Natural killer cell (primary cell): ENCODE data around the gene AFAP1. TPM values are rescaled to one million over a fixed set of nuclear protein-coding genes. Genes with fewer than 3 reads are reported as not detected.

ENCODE experiments used
- ATAC-seq, 3 donors: fragments of 150-1000 bp in 2 of 3; fragments of 200-7000 bp in 1 of 3; cut with Tn5 transposase; 1 replicate in 1 of 3; 2 replicates in 2 of 3; pipeline ENCODE4 v1.10.0; 2021; ENCODE audit warnings: mild to moderate bottlenecking in 2 of 3, moderate library complexity in 2 of 3
- DNase-seq, 2 donors: peaks; one replicate each; pipeline versions ENCODE4 v3.0.0 to v3.0.0-alpha.2; 2013 to 2021; ENCODE audit warnings: mixed read lengths in 1 of 2
- H3K27ac ChIP-seq: one replicate; pipeline ENCODE4 v1.5.1; 2013; ENCODE audit warnings: mild to moderate bottlenecking, low read length
- H3K27me3 ChIP-seq: one replicate; pipeline ENCODE4 v1.6.1; 2013; ENCODE audit warnings: low read length; ENCODE audit not compliant: control insufficient read depth, insufficient read depth
- H3K36me3 ChIP-seq: one replicate; pipeline ENCODE4 v1.6.1; 2013; ENCODE audit warnings: low read length; ENCODE audit not compliant: control insufficient read depth, insufficient read depth
- H3K4me1 ChIP-seq: one replicate; pipeline ENCODE4 v1.6.1; 2013; ENCODE audit warnings: low read length; ENCODE audit not compliant: control insufficient read depth, insufficient read depth
- H3K4me3 ChIP-seq: one replicate; pipeline ENCODE4 v1.5.1; 2013; ENCODE audit warnings: low read length
- H3K9me3 ChIP-seq: one replicate; pipeline ENCODE4 v1.6.1; 2013; ENCODE audit warnings: low read length; ENCODE audit not compliant: control insufficient read depth, insufficient read depth
- H3K27ac Mint-ChIP-seq, 2 donors: one replicate each; pipeline ENCODE4 v1.8.0; 2022; ENCODE audit warnings: mild to moderate bottlenecking in 2 of 2, mixed read lengths in 2 of 2, moderate library complexity in 1 of 2
- H3K27me3 Mint-ChIP-seq, 2 donors: one replicate each; pipeline ENCODE4 v1.8.0; 2022; ENCODE audit warnings: low read depth in 2 of 2, mixed read lengths in 2 of 2
- H3K36me3 Mint-ChIP-seq: one replicate; pipeline ENCODE4 v1.8.0; 2022; ENCODE audit warnings: mixed read lengths
- H3K4me1 Mint-ChIP-seq, 2 donors: one replicate each; pipeline ENCODE4 v1.8.0; 2022; ENCODE audit warnings: mixed read lengths in 2 of 2
- H3K4me3 Mint-ChIP-seq: one replicate; pipeline ENCODE4 v1.8.0; 2022; ENCODE audit warnings: mild to moderate bottlenecking, moderate library complexity, mixed read lengths
- H3K9me3 Mint-ChIP-seq, 2 donors: one replicate each; pipeline ENCODE4 v1.8.0; 2022; ENCODE audit warnings: mixed read lengths in 2 of 2
- CTCF ChIP-seq: fragments of 200-600 bp; IDR thresholded peaks from one replicate; pipeline ENCODE4 v1.8.0; 2022; ENCODE audit warnings: antibody characterized with exemption
- WGBS: methylation state at CpG from one replicate; pipeline ENCODE4 v1.1.7; 2013; ENCODE audit warnings: missing lambda C conversion rate; ENCODE audit not compliant: insufficient coverage; 5-methylcytosine and 5-hydroxymethylcytosine counted together
- intact Hi-C: fragments of 100-400 bp; cut with micrococcal nuclease; formaldehyde crosslinking; loops from one replicate; pipeline ENCODE4 v1.14.2; 2022
- total RNA-seq, 4 donors: library from RNA; stranded (reverse); fragments of 120-200 nt in 1 of 4; gene quantifications; one replicate each; pipeline versions ENCODE4 v1.2.3 to v1.2.4, GENCODE V29; 2013 to 2022

AFAP1 gene
- total RNA-seq, 3 donors from 2014 or later (not counting 1 experiment from before 2014, with no cell fraction given): 4.9 to 12.5 (median 9.5) TPM

DNA sequence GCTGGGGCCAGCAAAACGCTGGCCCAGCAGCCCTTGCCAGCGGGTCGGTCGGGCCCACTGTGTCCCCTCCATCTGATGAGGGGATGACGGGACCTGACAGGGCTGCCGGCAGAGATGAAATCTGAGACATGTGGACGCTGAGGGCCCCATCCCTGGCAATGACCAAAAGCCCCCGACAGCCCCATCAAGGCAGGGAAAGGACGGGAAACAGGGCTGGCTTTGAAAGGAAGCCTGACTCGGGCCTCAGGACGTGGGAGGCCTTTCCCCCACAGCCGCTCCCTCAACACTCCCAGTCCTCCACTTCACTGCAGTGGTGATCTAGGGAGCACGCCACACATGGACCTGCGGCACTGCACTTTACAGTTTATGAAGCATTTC, 202.4 kb downstream of the AFAP1 start:
- TF ChIP-seq CTCF: no peak
- H3K36me3 Mint-ChIP-seq: no peaks in the 10 kb centered on the region
- DNase-seq (no peak), ATAC-seq (no peak)
- Histone ChIP-seq H3K27me3 (no peaks in the 10 kb centered on the region), H3K9me3 (no peaks in the 10 kb centered on the region), H3K4me1 (no peaks in the 10 kb centered on the region), H3K27ac (no peak overlapping the region), H3K36me3 (no peaks in the 10 kb centered on the region), H3K4me3 (no peak overlapping the region)
- intact Hi-C loops: no loop called here
- H3K27me3 Mint-ChIP-seq: no peaks in the 10 kb centered on the region
- H3K4me1 Mint-ChIP-seq: no peaks in the 10 kb centered on the region
- H3K9me3 Mint-ChIP-seq: no peaks in the 10 kb centered on the region
- no peak overlapping the region for H3K4me3 Mint-ChIP-seq
- no peak overlapping the region for H3K27ac Mint-ChIP-seq
- 76% methylated on average over 14 of the region's 14 CpGs for WGBS

DNA sequence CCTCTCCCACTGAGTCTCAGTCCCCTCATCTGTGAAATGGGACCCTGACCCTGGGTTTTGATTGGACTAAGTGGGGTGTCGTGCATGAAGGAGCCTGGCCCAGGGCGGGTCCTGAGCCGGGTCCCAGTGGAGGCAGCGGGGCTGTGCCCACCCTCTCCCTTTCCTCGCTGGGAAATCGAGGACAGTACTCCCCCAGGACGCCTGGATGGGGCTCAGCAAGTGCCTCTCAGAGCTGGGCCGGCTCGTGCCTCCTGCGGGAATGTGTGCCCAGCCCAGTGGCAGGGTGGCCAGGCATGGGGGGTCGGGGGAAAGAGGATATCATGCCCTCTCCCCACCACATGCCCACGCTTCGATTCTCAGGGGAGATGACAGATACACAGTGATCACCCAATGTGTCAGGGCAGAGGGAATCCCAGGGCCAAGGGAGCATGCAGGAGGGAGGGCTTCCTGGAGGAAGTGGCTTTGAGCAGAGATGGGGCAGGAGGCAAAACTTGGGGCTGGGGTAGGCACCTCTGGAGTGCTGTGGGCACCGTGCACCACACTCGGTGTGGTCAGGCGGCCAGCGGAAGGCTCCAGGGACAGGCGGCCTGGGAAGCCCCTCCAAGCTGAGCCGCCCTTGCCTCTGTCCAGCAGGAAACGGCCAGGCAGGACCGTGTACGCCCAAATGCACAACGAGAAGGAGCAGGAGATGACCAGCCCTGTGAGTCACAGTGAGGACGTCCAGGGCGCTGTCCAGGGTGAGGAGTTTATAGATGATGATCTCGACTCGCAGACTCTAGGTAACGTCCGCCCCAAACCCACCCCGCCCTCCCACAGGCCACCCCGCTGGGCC, 203.0 kb downstream of the AFAP1 start:
- no peak overlapping the region for H3K27ac Mint-ChIP-seq
- DNase-seq: no peak
- no peaks in the 10 kb centered on the region for H3K36me3 ChIP-seq
- 80% methylated on average over 30 of the region's 31 CpGs for WGBS
- H3K4me3 ChIP-seq: no peak overlapping the region
- intact Hi-C loops: no loop called here
- TF ChIP-seq CTCF: no peak
- ATAC-seq: no peak
- no peak overlapping the region for H3K4me3 Mint-ChIP-seq
- no peaks in the 10 kb centered on the region for H3K27me3 ChIP-seq
- H3K9me3 ChIP-seq: no peaks in the 10 kb centered on the region
- H3K4me1 ChIP-seq: no peaks in the 10 kb centered on the region
- H3K27me3 Mint-ChIP-seq: no peaks in the 10 kb centered on the region
- no peaks in the 10 kb centered on the region for H3K36me3 Mint-ChIP-seq
- no peaks in the 10 kb centered on the region for H3K4me1 Mint-ChIP-seq
- no peaks in the 10 kb centered on the region for H3K9me3 Mint-ChIP-seq
- no peak overlapping the region for H3K27ac ChIP-seq

DNA sequence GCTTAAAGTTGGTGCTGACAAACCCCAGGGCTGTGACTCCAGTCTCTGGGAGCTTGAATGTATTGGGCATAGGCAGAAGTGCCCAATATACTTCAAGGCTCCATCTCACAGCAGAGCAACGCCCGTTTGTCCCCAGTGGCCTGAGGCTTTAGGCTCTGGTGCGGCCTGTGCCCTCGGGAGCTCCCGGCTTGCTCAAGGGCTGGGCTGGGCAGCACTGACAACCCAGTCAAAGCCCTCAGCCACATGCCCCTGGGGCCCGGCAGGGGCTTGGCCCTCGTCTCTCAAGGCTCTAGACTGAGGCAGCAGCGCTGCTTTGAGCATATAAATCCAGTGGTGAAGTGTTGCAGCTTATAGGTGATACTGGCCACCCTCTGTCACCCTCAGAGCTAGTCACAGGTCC, 203.7 kb downstream of the AFAP1 start:
- Histone ChIP-seq H3K36me3 (no peaks in the 10 kb centered on the region), H3K4me1 (no peaks in the 10 kb centered on the region), H3K9me3 (no peaks in the 10 kb centered on the region), H3K4me3 (no peak overlapping the region), H3K27ac (no peak overlapping the region), H3K27me3 (no peaks in the 10 kb centered on the region)
- no peak overlapping the region for H3K27ac Mint-ChIP-seq
- no peaks in the 10 kb centered on the region for H3K36me3 Mint-ChIP-seq
- no peaks in the 10 kb centered on the region for H3K9me3 Mint-ChIP-seq
- TF ChIP-seq CTCF: no peak
- 72% methylated on average over 8 of the region's 8 CpGs for WGBS
- DNase-seq (no peak), ATAC-seq (no peak)
- no peak overlapping the region for H3K4me3 Mint-ChIP-seq
- no peaks in the 10 kb centered on the region for H3K4me1 Mint-ChIP-seq
- intact Hi-C loops: no loop called here
- H3K27me3 Mint-ChIP-seq: no peaks in the 10 kb centered on the region

DNA sequence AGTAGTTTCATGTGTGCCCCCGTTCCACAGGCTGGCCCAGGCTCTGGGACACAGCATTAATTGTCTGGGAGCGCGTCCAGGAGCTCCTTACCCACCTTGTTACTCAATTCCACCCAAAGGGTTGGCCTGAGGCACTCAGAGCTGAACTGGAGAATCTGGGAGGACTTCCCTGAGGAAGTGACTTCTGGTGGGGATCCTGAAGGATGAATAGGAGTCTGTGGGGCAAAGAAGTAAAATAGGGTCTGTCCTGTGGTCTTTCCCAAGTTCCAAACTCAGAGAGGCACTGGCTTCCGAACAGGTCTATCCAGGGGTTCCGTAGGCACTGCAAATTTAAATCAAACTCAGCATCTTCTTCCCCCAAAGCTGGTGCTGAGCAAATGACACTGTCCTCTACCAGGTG, 204.3 kb downstream of the AFAP1 start:
- H3K27me3 ChIP-seq: no peaks in the 10 kb centered on the region
- no peak overlapping the region for H3K27ac Mint-ChIP-seq

More for the DNA sequence above, 204.3 kb downstream of the AFAP1 start:
- H3K36me3 ChIP-seq: no peaks in the 10 kb centered on the region
- no peaks in the 10 kb centered on the region for H3K27me3 Mint-ChIP-seq
- H3K4me3 ChIP-seq: no peak overlapping the region
- H3K4me1 Mint-ChIP-seq: no peaks in the 10 kb centered on the region
- TF ChIP-seq CTCF: no peak
- no peaks in the 10 kb centered on the region for H3K9me3 ChIP-seq
- no peak overlapping the region for H3K27ac ChIP-seq
- no peak overlapping the region for H3K4me3 Mint-ChIP-seq
- no peaks in the 10 kb centered on the region for H3K36me3 Mint-ChIP-seq
- ATAC-seq (no peak), DNase-seq (no peak)
- H3K4me1 ChIP-seq: no peaks in the 10 kb centered on the region
- H3K9me3 Mint-ChIP-seq: no peaks in the 10 kb centered on the region
- intact Hi-C loops: no loop called here
- 97% methylated on average over 5 of the region's 5 CpGs for WGBS
